Right cardiac atrium (tissue), 5 donors: ENCODE results near the gene LCOR. TPM values are rescaled to one million over a fixed set of nuclear protein-coding genes. Genes with fewer than 3 reads are reported as not detected.
"Not testable (repeated sequence)": the region's sequence is repeated elsewhere in the genome, so short reads cannot be mapped to it uniquely, and the experiment has no call there.

ENCODE experiments used
- ATAC-seq, 2 donors: fragments of 200-7000 bp; cut with Tn5 transposase; one replicate each; pipeline versions ENCODE4 v1.8.0 to v1.9.1; 2020; ENCODE audit warnings: moderate library complexity in 2 of 2, mild to moderate bottlenecking in 1 of 2
- DNase-seq, 3 donors: peaks; one replicate each; pipeline ENCODE4 v3.0.0-alpha.2; 2020
- H3K27ac ChIP-seq: one replicate; pipeline ENCODE4 v1.5.1; 2013; ENCODE audit warnings: mild to moderate bottlenecking, low read length, control low read depth, moderate library complexity
- H3K27me3 ChIP-seq: one replicate; pipeline ENCODE4 v1.6.1; 2013; ENCODE audit not compliant: control insufficient read depth, insufficient read depth
- H3K4me1 ChIP-seq: one replicate; pipeline ENCODE4 v1.6.1; 2013; ENCODE audit warnings: low read length; ENCODE audit not compliant: control insufficient read depth, insufficient read depth
- H3K4me3 ChIP-seq: one replicate; pipeline ENCODE4 v1.5.1; 2013; ENCODE audit warnings: low read length, control low read depth
- H3K9me3 ChIP-seq: one replicate; pipeline ENCODE4 v1.6.1; 2013; ENCODE audit warnings: low read length; ENCODE audit not compliant: control insufficient read depth
- WGBS: extraction: QIAGEN DNeasy Blood & Tissue Kit; methylation state at CpG from one replicate; pipeline ENCODE4 v1.1.7; 2013; 5-methylcytosine and 5-hydroxymethylcytosine counted together
- intact Hi-C, 4 donors: fragments of 100-400 bp; cut with DNase I; formaldehyde crosslinking; loops; one replicate each; pipeline versions ENCODE4 v1.11.0 to v1.14.0; 2022 to 2023
- polyA plus RNA-seq: library from polyadenylated mRNA; stranded (reverse); fragments of 200-250 nt; gene quantifications from one replicate; pipeline ENCODE4 v1.2.3, GENCODE V29; 2013
- total RNA-seq, 4 donors: library from RNA; stranded (reverse); fragmentation: NEBNext Ultra II Directional; extraction: Animal tissue kit (Norgen Biotek cat#: 25700); gene quantifications; one replicate each; pipeline ENCODE4 v1.2.1, GENCODE V29; 2021
- donor health status: healthy with polysubstance abuse.
- donor health status: DM: no; HTN: yes; CAD: no.
- donor health status: DM: no; HTN: no; CAD: no.
- donor health status: DM: no; HTN: yes; CAD: no; lungs with severe emphysema.
- donor health status: DM: yes; HTN: yes; CAD: no.

The LCOR gene
- total and polyA plus RNA-seq, 5 donors = 3.2 to 21.9 (median 17.7) TPM

- H3K9me3 ChIP-seq = no peaks in the 10 kb centered on the region
- ATAC-seq (no peak), DNase-seq (no peak)
- intact Hi-C loops = no loop called here
- WGBS = 79% methylated on average over 7 of the region's 7 CpGs
- no peak overlapping the region for H3K4me3 ChIP-seq
- no peaks in the 10 kb centered on the region for H3K27me3 ChIP-seq
- no peak overlapping the region for H3K27ac ChIP-seq
- H3K4me1 ChIP-seq = peaks cover 7% of the 10 kb centered on the region
Observed at GRCh38 chr10:96840841-96841518, 8.9 kb downstream of the LCOR start.

- DNase-seq (no peak), ATAC-seq (no peak)
- no peaks in the 10 kb centered on the region for H3K27me3 ChIP-seq
- peaks cover 7% of the 10 kb centered on the region for H3K4me1 ChIP-seq
- intact Hi-C loops = no loop called here
- H3K27ac ChIP-seq = no peak overlapping the region
- no peak overlapping the region for H3K4me3 ChIP-seq
- H3K9me3 ChIP-seq = no peaks in the 10 kb centered on the region
- 85% methylated on average over 8 of the region's 8 CpGs for WGBS
Observed at GRCh38 chr10:96842896-96843723, 11.0 kb downstream of the LCOR start.

DNA sequence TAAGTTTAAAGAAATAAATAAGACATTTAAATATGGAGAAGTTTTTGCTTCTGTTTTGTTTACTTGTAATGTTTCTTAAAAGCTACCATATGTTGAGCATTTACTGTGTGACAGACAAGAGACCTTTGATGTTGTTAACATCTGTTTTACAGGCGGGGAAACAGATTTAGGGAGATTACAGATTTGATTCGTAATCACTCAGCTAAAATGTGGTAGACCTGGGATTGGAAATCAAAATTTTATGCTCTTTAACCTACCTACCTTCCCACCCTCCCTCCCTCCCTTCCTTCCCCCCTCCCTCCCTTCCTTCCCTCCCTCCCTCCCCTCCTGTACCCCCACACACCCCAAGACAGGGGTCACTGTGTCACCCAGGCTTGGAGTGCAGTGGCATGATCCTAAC lies 11.7 kb downstream of the LCOR start:
- no peak overlapping the region for H3K27ac ChIP-seq
- 92% methylated on average over 2 of the region's 2 CpGs for WGBS
- no peak overlapping the region for H3K4me3 ChIP-seq
- peaks cover 6% of the 10 kb centered on the region for H3K4me1 ChIP-seq
- intact Hi-C loops = no loop called here
- ATAC-seq = no peak
- DNase-seq = no peak
- no peaks in the 10 kb centered on the region for H3K27me3 ChIP-seq
- H3K9me3 ChIP-seq = no peaks in the 10 kb centered on the region

DNA sequence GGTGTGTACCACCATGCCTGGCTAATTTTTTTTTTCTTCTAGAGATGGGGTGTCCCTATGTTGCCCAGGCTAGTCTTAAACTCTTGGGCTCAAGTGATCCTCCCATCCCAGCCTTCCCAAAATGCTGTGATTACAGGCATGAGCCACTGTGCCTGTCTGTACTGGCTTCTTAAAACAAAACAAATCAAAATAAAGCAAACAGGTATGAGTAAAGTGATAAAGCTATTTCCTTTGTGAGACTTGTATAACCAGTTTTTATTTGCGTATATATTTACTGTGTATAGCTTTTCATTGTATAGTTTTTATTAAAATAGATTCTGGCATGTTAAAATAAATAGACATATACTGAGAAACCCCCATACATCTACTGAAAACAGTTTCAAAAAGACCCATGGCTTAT lies 14.3 kb downstream of the LCOR start:
- DNase-seq = no peak
- Histone ChIP-seq H3K27ac (no peak overlapping the region), H3K9me3 (no peaks in the 10 kb centered on the region), H3K4me3 (no peak overlapping the region), H3K27me3 (no peaks in the 10 kb centered on the region), H3K4me1 (peaks cover 9% of the 10 kb centered on the region)
- intact Hi-C loops = no loop called here
- no peak for ATAC-seq
- 94% methylated on average over 1 of the region's 1 CpG for WGBS

DNA sequence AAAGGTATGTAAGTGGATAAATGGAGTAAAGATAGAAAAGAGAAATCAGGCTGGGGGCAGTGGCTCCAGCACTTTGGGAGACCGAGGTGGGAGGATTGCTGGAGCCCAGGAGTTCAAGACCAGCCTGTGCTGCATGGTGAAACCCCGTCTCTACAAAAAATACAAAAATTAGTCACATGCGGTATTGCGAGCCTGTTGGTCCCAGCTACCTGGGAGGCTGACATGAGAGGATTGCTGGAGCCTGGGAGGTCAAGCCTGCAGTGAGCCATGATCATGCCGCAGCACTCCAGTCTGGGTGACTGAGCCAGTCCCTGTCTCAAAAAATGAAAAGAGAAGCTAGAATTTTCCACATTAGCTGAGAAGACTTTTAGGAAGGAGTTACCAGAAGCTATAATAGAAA lies 14.8 kb downstream of the LCOR start:
- WGBS = 97% methylated on average over 5 of the region's 5 CpGs
- intact Hi-C loops = no loop called here
- Histone ChIP-seq H3K4me1 (peaks cover 9% of the 10 kb centered on the region), H3K27me3 (no peaks in the 10 kb centered on the region), H3K9me3 (no peaks in the 10 kb centered on the region), H3K4me3 (no peak overlapping the region), H3K27ac (no peak overlapping the region)
- no peak for DNase-seq
- no peak for ATAC-seq

- intact Hi-C loops, H3K27ac ChIP-seq, H3K9me3 ChIP-seq, H3K4me1 ChIP-seq, H3K4me3 ChIP-seq, H3K27me3 ChIP-seq, ATAC-seq, DNase-seq: not testable (repeated sequence)
- 96% methylated on average over 12 of the region's 12 CpGs for WGBS
Observed at GRCh38 chr10:96847356-96847755, 15.3 kb downstream of the LCOR start.

DNA sequence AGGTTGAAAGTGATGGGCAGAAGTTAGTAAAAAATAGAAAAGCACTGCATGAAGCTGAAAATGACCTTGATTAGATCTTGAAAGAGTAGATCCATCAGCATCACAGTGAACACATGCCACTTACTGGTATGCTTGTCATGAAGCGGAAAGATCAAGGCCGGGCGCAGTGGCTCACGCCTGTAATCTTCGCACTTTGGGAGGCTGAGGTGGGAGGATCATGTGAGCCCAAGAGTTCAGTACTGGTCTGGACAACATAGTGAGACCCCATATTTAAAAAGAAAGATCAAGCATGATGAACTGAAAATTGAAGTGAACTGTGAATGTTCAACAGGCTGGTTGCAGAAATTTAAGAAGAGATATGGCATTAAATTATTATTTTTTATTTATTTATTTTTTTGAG lies 18.0 kb downstream of the LCOR start:
- DNase-seq (no peak), ATAC-seq (no peak)
- Histone ChIP-seq H3K9me3 (no peaks in the 10 kb centered on the region), H3K27ac (no peak overlapping the region), H3K27me3 (no peaks in the 10 kb centered on the region), H3K4me3 (no peak overlapping the region), H3K4me1 (peaks cover 6% of the 10 kb centered on the region)
- intact Hi-C loops = no loop called here
- WGBS = 96% methylated on average over 5 of the region's 5 CpGs

GRCh38 chr10:96850825-96851224 lies 18.7 kb downstream of the LCOR start:
- no peak overlapping the region for H3K4me3 ChIP-seq
- H3K27me3 ChIP-seq = no peaks in the 10 kb centered on the region
- peak; percentile 60 to 79 for ATAC-seq
- DNase-seq = no peak
- no peak overlapping the region for H3K27ac ChIP-seq
- intact Hi-C loops = no loop called here
- 67% methylated on average over 3 of the region's 3 CpGs for WGBS
- no peaks in the 10 kb centered on the region for H3K9me3 ChIP-seq
- peaks cover 6% of the 10 kb centered on the region for H3K4me1 ChIP-seq

DNA sequence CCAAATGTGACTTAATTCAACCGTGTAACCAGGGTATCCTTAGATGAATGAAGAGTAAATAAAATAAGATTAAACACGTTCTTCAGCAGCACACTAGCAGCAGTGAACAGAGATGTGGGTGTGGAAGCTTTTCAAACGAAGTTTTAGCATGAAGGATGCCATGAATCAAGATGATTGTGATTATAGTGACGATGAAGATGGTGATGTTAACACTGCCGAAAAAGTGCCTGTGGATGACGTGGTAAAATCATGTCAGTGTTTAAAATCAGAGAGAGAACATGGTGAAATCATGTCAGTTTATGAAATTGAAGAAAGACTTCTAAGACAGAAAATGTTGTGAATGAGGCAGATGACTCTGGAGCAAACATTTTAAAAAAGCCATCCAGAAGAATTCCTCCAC lies 19.2 kb downstream of the LCOR start:
- H3K27ac ChIP-seq = no peak overlapping the region
- H3K9me3 ChIP-seq = no peaks in the 10 kb centered on the region
- peaks cover 6% of the 10 kb centered on the region for H3K4me1 ChIP-seq

DNA sequence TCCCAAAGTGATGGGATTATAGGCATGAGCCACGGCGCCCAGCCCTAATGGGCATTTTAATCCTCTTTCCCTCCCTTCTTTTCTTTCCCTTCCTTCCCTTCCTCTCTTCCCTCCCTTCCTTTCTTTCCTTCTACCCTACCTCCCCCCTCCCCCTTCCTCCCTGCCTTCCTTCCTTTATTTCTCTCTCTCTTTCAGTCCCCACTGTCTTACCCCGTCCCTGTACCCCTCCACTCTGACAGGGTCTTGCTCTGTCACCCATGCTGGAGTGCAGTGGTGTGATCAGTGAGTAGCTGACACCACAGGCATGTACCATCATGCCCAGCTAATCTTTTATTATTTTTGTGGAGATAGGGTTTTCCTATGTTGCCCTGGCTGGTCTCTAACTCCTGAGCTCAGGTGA lies 24.2 kb downstream of the LCOR start:
- DNase-seq (no peak), ATAC-seq (no peak)
- intact Hi-C loops = no loop called here
- Histone ChIP-seq H3K27ac (no peak overlapping the region), H3K4me3 (no peak overlapping the region), H3K4me1 (no peaks in the 10 kb centered on the region), H3K9me3 (no peaks in the 10 kb centered on the region), H3K27me3 (no peaks in the 10 kb centered on the region)
- WGBS = 84% methylated on average over 3 of the region's 3 CpGs

More for the DNA sequence above, 19.2 kb downstream of the LCOR start:
- no peak overlapping the region for H3K4me3 ChIP-seq
- WGBS = 55% methylated on average over 6 of the region's 6 CpGs
- ATAC-seq = no peak
- intact Hi-C loops = no loop called here
- H3K27me3 ChIP-seq = no peaks in the 10 kb centered on the region
- DNase-seq = no peak

GRCh38 chr10:96857301-96858012 lies 25.4 kb downstream of the LCOR start:
- Histone ChIP-seq H3K27me3 (no peaks in the 10 kb centered on the region), H3K4me3 (no peak overlapping the region), H3K9me3 (no peaks in the 10 kb centered on the region), H3K27ac (no peak overlapping the region), H3K4me1 (no peaks in the 10 kb centered on the region)
- ATAC-seq = no peak
- 87% methylated on average over 4 of the region's 4 CpGs for WGBS
- no peak for DNase-seq
- intact Hi-C loops = no loop called here
